Subcutaneous abdominal adipose tissue (tissue), 5 donors: Measurements from ENCODE around the gene CACNB1.

Experiments
- H3K27ac ChIP-seq: one replicate; pipeline ENCODE4 v1.7.0; 2013; ENCODE audit warnings: low read depth, mild to moderate bottlenecking, inconsistent platforms, low read length, moderate library complexity
- H3K27me3 ChIP-seq, 5 donors: one replicate each; pipeline ENCODE4 v1.7.0; 2013; ENCODE audit warnings: low read length in 5 of 5, inconsistent platforms in 1 of 5; ENCODE audit not compliant: control insufficient read depth in 5 of 5, insufficient read depth in 4 of 5
- H3K36me3 ChIP-seq, 5 donors: one replicate each; pipeline ENCODE4 v1.7.0; 2013; ENCODE audit warnings: low read length in 5 of 5; ENCODE audit not compliant: control insufficient read depth in 5 of 5, insufficient read depth in 5 of 5
- H3K4me1 ChIP-seq, 5 donors: one replicate each; pipeline ENCODE4 v1.7.0; 2013; ENCODE audit warnings: low read length in 5 of 5, mild to moderate bottlenecking in 3 of 5, moderate library complexity in 1 of 5; ENCODE audit not compliant: control insufficient read depth in 5 of 5, insufficient read depth in 5 of 5
- H3K4me3 ChIP-seq, 5 donors: one replicate each; pipeline ENCODE4 v1.7.0; 2013; ENCODE audit warnings: low read length in 5 of 5, low read depth in 1 of 5
- H3K9ac ChIP-seq, 5 donors: one replicate each; pipeline ENCODE4 v1.7.0; 2013; ENCODE audit warnings: low read length in 5 of 5, mild to moderate bottlenecking in 4 of 5, moderate library complexity in 3 of 5
- H3K9me3 ChIP-seq, 5 donors: one replicate each; pipeline ENCODE4 v1.7.0; 2013; ENCODE audit warnings: low read length in 5 of 5; ENCODE audit not compliant: control insufficient read depth in 5 of 5
- donor health status: healthy.
- donor health status: healthy.
- donor health status: healthy.
- donor health status: healthy.
- donor health status: healthy.

Gene CACNB1

DNA sequence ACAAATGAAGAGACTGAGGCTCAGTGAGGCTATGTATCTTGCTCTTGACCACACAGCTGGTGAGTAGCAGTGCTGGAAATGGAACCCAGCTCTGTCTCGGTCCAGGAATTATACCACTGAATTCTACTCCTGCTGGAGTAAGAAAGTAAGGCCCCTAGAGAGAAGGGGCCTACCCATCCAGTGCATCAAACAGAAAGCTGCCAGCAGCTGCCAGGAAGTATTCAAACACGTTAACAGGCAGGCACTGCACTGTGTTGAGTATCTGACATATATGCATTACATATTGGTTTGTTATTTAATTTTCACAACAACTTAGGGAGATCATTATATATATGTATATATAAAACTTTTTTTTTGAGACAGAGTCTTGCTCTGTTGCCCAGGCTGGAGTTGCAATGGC is 35.5 kb downstream of the CACNB1 start:
- Histone ChIP-seq H3K36me3 (no peaks in the 10 kb centered on the region), H3K27me3 (peaks cover 0 to 2% (median 0%) of the 10 kb centered on the region in 5 donors), H3K4me1 (peaks cover 0 to 37% (median 22%) of the 10 kb centered on the region in 5 donors), H3K9me3 (no peaks in the 10 kb centered on the region), H3K4me3 (no peak overlapping the region), H3K27ac (no peak overlapping the region), H3K9ac (no peak overlapping the region)

DNA sequence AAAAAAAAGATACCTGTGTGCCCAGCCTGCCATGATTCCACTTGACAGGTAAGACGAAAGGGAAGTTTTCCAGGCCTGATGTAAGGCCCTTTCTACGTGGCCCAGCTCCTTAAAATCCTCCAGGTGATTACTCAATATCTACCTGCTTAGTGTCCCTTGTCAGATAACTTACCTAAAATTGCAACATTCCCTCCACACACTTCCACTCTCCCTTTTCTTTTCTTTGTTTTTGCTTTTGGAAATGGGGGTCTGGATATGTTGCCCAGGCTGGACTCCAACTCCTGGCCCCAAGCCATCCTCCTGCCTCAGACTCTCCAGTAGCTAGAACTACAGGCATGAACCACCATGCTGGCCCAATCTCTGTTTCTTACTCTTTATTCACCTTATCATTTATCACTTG is 38.8 kb downstream of the CACNB1 start:
- Histone ChIP-seq H3K9ac (no peak overlapping the region), H3K9me3 (no peaks in the 10 kb centered on the region), H3K27ac (no peak overlapping the region), H3K27me3 (no peaks in the 10 kb centered on the region), H3K4me1 (peaks cover under 1 to 17% (median 7%) of the 10 kb centered on the region in 5 donors), H3K4me3 (no peak overlapping the region), H3K36me3 (no peaks in the 10 kb centered on the region)

DNA sequence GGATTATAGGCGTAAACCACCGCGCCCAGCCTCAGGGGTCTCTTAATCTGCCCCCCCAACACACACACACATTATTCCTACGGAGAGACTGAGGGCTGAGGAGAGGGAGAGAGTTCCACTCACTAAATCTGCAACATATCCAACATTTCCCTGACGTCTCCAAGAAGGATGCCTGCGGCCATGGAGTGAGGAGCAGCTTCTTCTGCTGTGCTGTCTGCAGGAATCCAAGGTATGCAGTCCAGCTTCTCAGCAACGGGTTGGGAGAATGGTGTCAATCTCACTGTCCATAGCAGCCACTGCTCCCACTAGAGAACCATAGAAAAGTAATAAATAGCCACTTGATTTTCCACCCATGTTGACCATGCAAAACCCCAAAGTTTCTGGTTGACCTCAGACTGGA is 41.0 kb downstream of the CACNB1 start:
- Histone ChIP-seq H3K4me3 (no peak overlapping the region), H3K27me3 (peaks cover 0 to 9% (median 0%) of the 10 kb centered on the region in 5 donors), H3K9ac (no peak overlapping the region), H3K27ac (no peak overlapping the region), H3K9me3 (no peaks in the 10 kb centered on the region), H3K4me1 (peaks cover 2 to 34% (median 26%) of the 10 kb centered on the region in 5 donors), H3K36me3 (no peaks in the 10 kb centered on the region)

DNA sequence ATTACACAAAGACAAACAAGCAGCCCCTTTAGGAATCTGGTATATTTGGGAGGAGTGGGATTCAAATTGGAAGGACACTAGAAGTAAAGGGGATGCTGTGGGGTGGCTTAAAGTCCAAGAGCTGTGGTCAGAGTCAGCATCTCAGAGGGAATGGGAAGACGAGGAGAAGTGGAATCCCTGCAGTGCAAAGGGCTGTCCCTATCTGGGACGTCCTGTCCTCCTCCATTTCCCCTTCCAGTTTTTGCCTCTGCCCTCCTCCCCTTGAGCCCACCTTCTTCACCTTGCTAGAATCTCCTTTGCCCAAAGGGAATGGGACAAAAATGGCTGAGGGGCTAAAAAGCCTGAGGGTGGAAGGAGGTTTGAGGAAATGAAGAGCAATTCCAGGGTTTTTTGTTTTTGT is 41.8 kb downstream of the CACNB1 start:
- H3K36me3 ChIP-seq: no peaks in the 10 kb centered on the region
- H3K27ac ChIP-seq: no peak overlapping the region
- H3K9ac ChIP-seq: no peak overlapping the region
- H3K4me1 ChIP-seq: peaks cover 2 to 35% (median 26%) of the 10 kb centered on the region in 5 donors
- H3K9me3 ChIP-seq: no peaks in the 10 kb centered on the region
- no peak overlapping the region for H3K4me3 ChIP-seq
- H3K27me3 ChIP-seq: peaks cover 3 to 15% (median 4%) of the 10 kb centered on the region in 5 donors

DNA sequence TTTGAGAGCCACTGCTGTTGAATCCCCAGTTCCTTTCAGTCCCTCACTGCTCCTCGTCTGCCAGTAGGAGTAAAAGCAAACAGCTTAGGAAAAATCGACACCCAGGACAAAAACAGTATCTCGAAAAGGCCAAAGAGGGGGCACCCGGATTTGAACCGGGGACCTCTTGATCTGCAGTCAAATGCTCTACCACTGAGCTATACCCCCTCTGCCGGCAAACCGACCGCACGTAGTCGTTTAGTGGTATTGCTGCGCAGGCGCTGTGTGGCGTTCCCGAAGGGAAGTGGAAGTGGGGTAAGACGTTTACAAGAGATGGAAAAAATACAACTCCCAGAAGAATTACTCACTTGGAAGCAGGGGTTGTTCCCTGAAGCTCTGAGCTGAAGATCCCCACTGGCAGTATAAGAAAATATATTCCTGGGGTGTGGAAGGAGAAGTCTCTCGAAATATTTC is 43.8 kb downstream of the CACNB1 start:
- no peaks in the 10 kb centered on the region for H3K36me3 ChIP-seq
- H3K9me3 ChIP-seq: no peaks in the 10 kb centered on the region
- peak overlapping the region; percentile 93 for H3K27ac ChIP-seq
- H3K9ac ChIP-seq: peak overlapping the region; percentile 12 to 96 (median 86)
- H3K27me3 ChIP-seq: peaks cover 6 to 15% (median 9%) of the 10 kb centered on the region in 5 donors
- H3K4me3 ChIP-seq: peak overlapping the region; percentile 96 to 99 (median 99)
- peaks cover 2 to 48% (median 26%) of the 10 kb centered on the region in 5 donors for H3K4me1 ChIP-seq

DNA sequence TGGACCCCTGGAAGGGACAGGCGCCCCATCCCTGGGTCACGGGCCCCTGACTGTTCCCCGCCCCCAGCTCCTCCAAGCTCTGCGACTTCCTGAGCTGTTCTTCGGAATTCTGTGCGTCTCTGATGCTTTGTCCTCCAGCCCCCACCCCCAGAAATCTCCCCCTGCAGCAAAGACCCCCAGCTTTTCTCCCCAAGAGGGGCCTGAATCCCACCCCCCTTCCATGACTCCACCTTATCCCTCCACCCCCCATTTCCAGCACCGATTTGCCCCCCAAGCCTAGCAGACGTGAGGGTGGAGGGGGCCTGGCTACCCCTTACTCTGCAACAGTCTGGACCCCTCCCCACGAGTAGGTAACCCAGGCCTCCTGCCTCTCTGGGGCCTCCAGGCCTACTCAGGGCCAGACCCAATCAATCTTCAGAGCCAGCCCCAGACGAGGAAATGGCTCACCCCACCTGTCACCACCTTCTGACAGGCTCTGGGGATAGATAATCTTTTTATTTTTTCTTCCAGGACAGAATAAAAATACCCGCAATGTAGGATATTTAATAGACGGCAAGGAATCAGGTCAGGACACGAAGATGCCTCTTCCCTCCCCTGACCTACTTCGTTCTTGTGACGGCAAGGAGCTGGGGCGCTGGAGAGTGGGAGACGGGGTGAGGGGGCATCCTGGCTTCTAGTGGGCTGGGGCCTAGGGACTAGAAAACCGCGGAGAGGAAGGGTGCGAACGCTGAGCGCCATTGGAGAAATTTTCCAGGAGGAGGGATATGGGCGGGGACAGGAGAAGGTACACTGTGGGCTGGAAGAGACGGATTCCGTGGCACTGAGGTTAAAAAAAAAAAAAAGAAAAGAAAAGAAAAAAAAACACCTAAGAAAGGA is 45.3 kb downstream of the CACNB1 start:
- Histone ChIP-seq H3K9ac (peak overlapping the region in 3 of 5 donors; percentile 7 to 49 (median 26)), H3K36me3 (no peaks in the 10 kb centered on the region), H3K4me3 (peak overlapping the region; percentile 62 to 99 (median 98)), H3K4me1 (peaks cover 3 to 48% (median 26%) of the 10 kb centered on the region in 5 donors), H3K9me3 (no peaks in the 10 kb centered on the region), H3K27me3 (peaks cover 6 to 15% (median 9%) of the 10 kb centered on the region in 5 donors), H3K27ac (peak overlapping the region; percentile 93)

DNA sequence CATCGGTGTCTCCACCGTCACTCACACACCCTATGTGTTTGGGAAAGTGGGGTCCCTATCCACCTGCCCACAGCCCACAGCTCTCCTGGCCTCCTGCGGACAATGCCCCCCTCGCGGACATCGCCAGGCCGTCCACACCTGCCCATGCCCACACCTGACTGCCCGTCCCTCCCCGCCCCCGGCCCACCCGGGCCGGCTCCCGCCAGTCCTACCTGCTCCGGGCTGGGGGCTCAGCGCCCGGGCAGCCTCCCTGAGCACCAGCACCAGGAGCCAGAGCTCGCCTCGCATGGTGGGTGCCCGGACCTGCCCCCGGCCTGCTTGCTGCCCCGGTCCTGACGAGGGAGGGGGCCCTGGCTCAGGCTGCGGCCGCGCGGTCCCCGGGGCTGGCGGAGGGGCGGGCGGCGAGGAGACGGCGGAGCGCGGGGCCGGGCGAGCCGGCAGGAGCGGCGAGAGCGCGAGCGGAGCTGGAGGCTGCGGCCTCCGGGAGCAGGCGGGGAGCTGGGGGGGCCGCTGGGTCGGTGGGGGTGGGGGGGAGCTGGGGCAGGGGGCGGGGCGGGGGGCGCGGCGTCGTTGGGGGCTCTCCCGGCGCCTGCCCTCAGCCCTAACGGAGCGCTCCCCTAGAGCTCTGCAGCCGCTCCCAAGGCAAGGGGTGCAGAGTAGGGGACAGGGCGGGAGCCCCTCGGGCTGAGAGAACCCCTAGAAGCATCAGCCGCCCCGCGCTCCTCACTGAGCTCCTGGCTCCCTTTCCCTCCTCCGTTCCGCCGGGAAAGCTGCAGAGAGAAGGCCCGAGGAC is 46.1 kb downstream of the CACNB1 start, which contains the start of gene PLXDC1:
TSS of gene PLXDC1 (minus strand) at position 488 of the 793 bp plus-strand sequence. CDS start at position 288, 200 bp downstream.
- Histone ChIP-seq H3K9me3 (no peaks in the 10 kb centered on the region), H3K27me3 (peaks cover 6 to 15% (median 9%) of the 10 kb centered on the region in 5 donors), H3K36me3 (no peaks in the 10 kb centered on the region), H3K4me1 (peaks cover 3 to 43% (median 26%) of the 10 kb centered on the region in 5 donors), H3K9ac (peak within 1 kb of the TSS in 4 of 5 donors; percentile 26 to 59 (median 50)), H3K4me3 (peak within 1 kb of the TSS; percentile 62 to 99 (median 98)), H3K27ac (peak within 1 kb of the TSS; percentile 93)

DNA sequence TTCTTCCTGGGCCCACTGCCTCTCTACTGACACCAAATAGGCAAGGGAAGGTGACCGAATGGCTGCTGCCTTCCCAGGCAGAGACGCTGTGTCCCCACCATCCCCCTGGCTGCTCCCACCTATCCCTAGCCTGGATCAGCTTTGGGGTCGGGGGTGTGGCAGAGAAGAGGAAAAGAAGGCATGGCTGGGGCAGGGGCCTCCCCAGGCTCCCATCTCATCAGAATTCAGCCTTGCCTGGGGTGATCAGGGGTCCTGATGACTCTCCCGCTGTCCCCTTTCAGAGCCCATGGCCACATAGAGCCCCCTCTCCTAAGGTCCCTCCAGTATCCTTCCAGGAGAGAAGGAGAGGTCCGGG is 46.7 kb downstream of the CACNB1 start:
- Histone ChIP-seq H3K27me3 (peaks cover 6 to 15% (median 9%) of the 10 kb centered on the region in 5 donors), H3K36me3 (no peaks in the 10 kb centered on the region), H3K27ac (no peak overlapping the region), H3K4me1 (peaks cover 3 to 43% (median 26%) of the 10 kb centered on the region in 5 donors), H3K9me3 (no peaks in the 10 kb centered on the region), H3K9ac (peak overlapping the region in 3 of 5 donors; percentile 47 to 59 (median 52)), H3K4me3 (peak overlapping the region; percentile 36 to 63 (median 50))

DNA sequence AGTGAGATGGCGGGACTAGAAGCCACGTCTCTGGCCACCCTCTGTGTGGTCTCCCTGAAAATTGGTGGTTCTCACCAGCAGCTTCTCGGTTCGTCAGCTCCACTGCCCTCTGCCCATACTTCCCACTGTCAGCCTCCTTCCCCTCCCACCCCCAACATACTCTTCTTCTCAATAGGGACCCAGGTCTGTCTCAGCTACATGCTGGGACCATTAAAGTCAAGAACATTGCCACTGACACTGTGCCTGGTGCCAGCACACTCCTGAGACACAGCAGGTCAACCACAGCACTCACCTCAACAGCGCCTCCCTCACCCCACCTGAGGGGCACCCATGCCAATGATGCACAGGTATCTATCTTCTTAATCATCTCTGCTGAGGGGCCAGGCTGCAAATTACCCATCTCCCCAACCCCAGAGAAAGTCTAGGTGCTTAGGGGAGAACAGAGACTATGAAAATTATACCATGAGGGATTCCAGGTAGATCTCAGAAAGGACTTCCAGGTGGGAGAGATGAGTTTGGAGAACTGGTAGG is 47.3 kb downstream of the CACNB1 start:
- Histone ChIP-seq H3K9ac (peak overlapping the region in 2 of 5 donors; percentile 52 to 59), H3K4me1 (peaks cover 3 to 43% (median 26%) of the 10 kb centered on the region in 5 donors), H3K4me3 (peak overlapping the region in 2 of 5 donors; percentile 62 to 63)

More for the DNA sequence above, 47.3 kb downstream of the CACNB1 start:
- no peak overlapping the region for H3K27ac ChIP-seq
- peaks cover 6 to 15% (median 9%) of the 10 kb centered on the region in 5 donors for H3K27me3 ChIP-seq
- no peaks in the 10 kb centered on the region for H3K36me3 ChIP-seq
- H3K9me3 ChIP-seq: no peaks in the 10 kb centered on the region
